Endothelial cell of umbilical vein (primary cell): Measurements from ENCODE around the gene NSFL1C.

ENCODE experiments used
- CTCF ChIP-seq, 2 donors: IDR thresholded peaks; 1 replicate in 1 of 2; 2 replicates in 1 of 2; pipeline ENCODE4 v1.5.1; 2011; ENCODE audit warnings: low read length in 2 of 2, mild to moderate bottlenecking in 2 of 2, moderate library complexity in 2 of 2, control low read depth in 1 of 2, inconsistent platforms in 1 of 2, low read depth in 1 of 2; ENCODE audit not compliant: insufficient read depth in 1 of 2; ENCODE audit errors: extremely low read depth in 1 of 2
- EZH2 ChIP-seq: IDR thresholded peaks from 2 replicates; pipeline ENCODE4 v1.6.1; 2012; ENCODE audit warnings: borderline replicate concordance, low read depth, mild to moderate bottlenecking, moderate library complexity, low read length, inconsistent platforms; ENCODE audit not compliant: severe bottlenecking
- FOS ChIP-seq: IDR thresholded peaks from 2 replicates; pipeline ENCODE4 v1.6.1; 2011; ENCODE audit warnings: mild to moderate bottlenecking, low read length, moderate library complexity, borderline replicate concordance; ENCODE audit not compliant: insufficient read depth
- GATA2 ChIP-seq: IDR thresholded peaks from 2 replicates; pipeline ENCODE4 v1.7.0; 2011; ENCODE audit warnings: low read depth, mild to moderate bottlenecking, moderate library complexity, mixed read lengths, low read length; ENCODE audit not compliant: insufficient read length, insufficient read depth
- JUN ChIP-seq: IDR thresholded peaks from 2 replicates; pipeline ENCODE4 v1.6.1; 2011; ENCODE audit warnings: borderline replicate concordance, low read depth; ENCODE audit not compliant: insufficient read length, insufficient read depth
- MAX ChIP-seq: IDR thresholded peaks from 2 replicates; pipeline ENCODE4 v1.6.1; 2011; ENCODE audit not compliant: insufficient read depth, insufficient read length
- MYC ChIP-seq: IDR thresholded peaks from one replicate; pipeline ENCODE4 v1.6.1; 2011; ENCODE audit warnings: mild to moderate bottlenecking, low read depth, low read length
- POLR2A ChIP-seq: IDR thresholded peaks from 2 replicates; pipeline ENCODE4 v1.6.1; 2012; ENCODE audit warnings: low read depth, mild to moderate bottlenecking, control low read depth, low read length
- POLR2AphosphoS5 ChIP-seq: IDR thresholded peaks from 2 replicates; pipeline ENCODE4 v1.6.1; 2012; ENCODE audit warnings: low read depth, mild to moderate bottlenecking, control low read depth, low read length, moderate library complexity; ENCODE audit not compliant: insufficient read depth

GRCh38 chr20:1505871-1506270 lies 39.2 kb upstream of the NSFL1C start:
- TF ChIP-seq POLR2A (no peak), CTCF (IDR thresholded peaks at IDR 0.05; ENCODE audit: extremely low read depth in 1 of 2, insufficient read depth in 1 of 2, low read depth in 1 of 2, low read length in 2 of 2) (no peak), EZH2 (no peak), JUN (no peak), MAX (no peak), POLR2AphosphoS5 (no peak), MYC (no peak), FOS (no peak), GATA2 (no peak)
